Activated CD4-positive, alpha-beta T cell treated with anti-CD3 and anti-CD28 coated beads for 1 hour (primary cell): ENCODE data around the gene ENTPD6.

Experiments
- DNase-seq: peaks from one replicate; pipeline ENCODE4 v3.0.0-alpha.2; 2020

Gene ENTPD6

GRCh38 chr20:25211273-25211672 is 15.8 kb downstream of the ENTPD6 start:
- no peak for DNase-seq

GRCh38 chr20:25212242-25212641 is 16.7 kb downstream of the ENTPD6 start:
- no peak for DNase-seq

GRCh38 chr20:25213566-25214425 is 18.3 kb downstream of the ENTPD6 start:
- DNase-seq = no peak

- DNase-seq = no peak
Measured at GRCh38 chr20:25214426-25214790, 18.9 kb downstream of the ENTPD6 start.

GRCh38 chr20:25214819-25215218 is 19.3 kb downstream of the ENTPD6 start:
- no peak for DNase-seq

GRCh38 chr20:25215521-25215920 is 20.0 kb downstream of the ENTPD6 start:
- no peak for DNase-seq

GRCh38 chr20:25216199-25216945 is 20.9 kb downstream of the ENTPD6 start:
- no peak for DNase-seq

- no peak for DNase-seq
Measured at GRCh38 chr20:25217161-25218108, 21.9 kb downstream of the ENTPD6 start.

- no peak for DNase-seq
Measured at GRCh38 chr20:25218109-25218486, 22.6 kb downstream of the ENTPD6 start.

GRCh38 chr20:25218492-25218891 is 23.0 kb downstream of the ENTPD6 start:
- no peak for DNase-seq

- DNase-seq = no peak
Measured at GRCh38 chr20:25219365-25219764, 23.9 kb downstream of the ENTPD6 start.

- no peak for DNase-seq
Measured at GRCh38 chr20:25220021-25220730, 24.7 kb downstream of the ENTPD6 start.

- DNase-seq = no peak
Measured at GRCh38 chr20:25220810-25221591, 25.5 kb downstream of the ENTPD6 start.

- DNase-seq = no peak
Measured at GRCh38 chr20:25221592-25222460, 26.3 kb downstream of the ENTPD6 start.

GRCh38 chr20:25222461-25223178 is 27.1 kb downstream of the ENTPD6 start:
- DNase-seq = no peak

GRCh38 chr20:25223179-25223661 is 27.7 kb downstream of the ENTPD6 start:
- no peak for DNase-seq

- no peak for DNase-seq
Measured at GRCh38 chr20:25223765-25224720, 28.5 kb downstream of the ENTPD6 start.

- DNase-seq = no peak
Measured at GRCh38 chr20:25224941-25225340, 29.4 kb downstream of the ENTPD6 start.
